GM23338 (cell line): ENCODE measurements around the gene CAPZB. TPM values are rescaled to one million over a fixed set of nuclear protein-coding genes. Genes with fewer than 3 reads are reported as not detected.

ENCODE experiments used
- ATAC-seq: fragments of 200-7000 bp; cut with Tn5 transposase; 3 replicates; pipeline ENCODE4 v1.9.1; 2020
- DNase-seq: peaks from one replicate; pipeline ENCODE4 v3.0.0-alpha.2; 2015; ENCODE audit warnings: low spot score
- H2AFZ ChIP-seq: fragments of 200-600 bp; sonication (generic); 2 replicates; pipeline ENCODE4 v1.8.0; 2016; ENCODE audit warnings: antibody characterized with exemption, mild to moderate bottlenecking, moderate library complexity
- H3F3A ChIP-seq: fragments of 200-600 bp; sonication (generic); replicated peaks from 2 replicates; pipeline ENCODE4 v1.8.0; 2017; ENCODE audit warnings: antibody characterized with exemption, mixed run types, low read depth
- H3K27ac ChIP-seq: fragments of 200-600 bp; sonication (generic); 2 replicates; pipeline ENCODE4 v1.6.1; 2016; ENCODE audit warnings: low read depth
- H3K27me3 ChIP-seq: fragments of 200-600 bp; sonication (generic); 2 replicates; pipeline ENCODE4 v1.8.0; 2016; ENCODE audit warnings: mild to moderate bottlenecking, mixed run types, moderate library complexity; ENCODE audit not compliant: insufficient read depth
- H3K36me3 ChIP-seq: fragments of 200-600 bp; sonication (generic); 2 replicates; pipeline ENCODE4 v1.8.0; 2016; ENCODE audit warnings: mild to moderate bottlenecking; ENCODE audit not compliant: insufficient read depth
- H3K4me1 ChIP-seq: fragments of 200-600 bp; sonication (generic); 2 replicates; pipeline ENCODE4 v1.8.0; 2016; ENCODE audit warnings: mild to moderate bottlenecking, moderate library complexity; ENCODE audit not compliant: insufficient read depth
- H3K4me2 ChIP-seq: fragments of 200-600 bp; sonication (generic); 2 replicates; pipeline ENCODE4 v1.7.1; 2017; ENCODE audit warnings: mixed run types
- H3K4me3 ChIP-seq: fragments of 200-600 bp; sonication (generic); 2 replicates; pipeline ENCODE4 v1.6.1; 2016; ENCODE audit warnings: mixed run types
- H3K79me2 ChIP-seq: fragments of 200-600 bp; sonication (generic); replicated peaks from 2 replicates; pipeline ENCODE4 v1.8.0; 2017; ENCODE audit warnings: mild to moderate bottlenecking; ENCODE audit not compliant: insufficient read depth
- H3K9me2 ChIP-seq: fragments of 200-600 bp; sonication (generic); 2 replicates; pipeline ENCODE4 v1.8.0; 2017; ENCODE audit not compliant: insufficient read depth
- H4K20me1 ChIP-seq: fragments of 200-600 bp; sonication (generic); replicated peaks from 2 replicates; pipeline ENCODE4 v1.8.0; 2017; ENCODE audit warnings: mild to moderate bottlenecking; ENCODE audit not compliant: insufficient read depth
- H3K27ac Mint-ChIP-seq: 2 replicates; pipeline ENCODE4 v1.8.0; 2020; ENCODE audit warnings: inconsistent platforms, mild to moderate bottlenecking, moderate library complexity, mixed read lengths
- H3K27me3 Mint-ChIP-seq: 3 replicates; pipeline ENCODE4 v1.8.0; 2022; ENCODE audit warnings: low read depth, mild to moderate bottlenecking, moderate library complexity, mixed read lengths, inconsistent platforms; ENCODE audit not compliant: insufficient read depth, poor library complexity
- H3K36me3 Mint-ChIP-seq: 3 replicates; pipeline ENCODE4 v1.8.0; 2021; ENCODE audit warnings: low read depth, mild to moderate bottlenecking, inconsistent platforms, moderate library complexity, mixed read lengths
- H3K4me1 Mint-ChIP-seq: 3 replicates; pipeline ENCODE4 v1.8.0; 2020; ENCODE audit warnings: mild to moderate bottlenecking, inconsistent platforms, mixed read lengths
- H3K4me3 Mint-ChIP-seq: 3 replicates; pipeline ENCODE4 v1.8.0; 2021; ENCODE audit warnings: moderate library complexity, mild to moderate bottlenecking, inconsistent platforms, mixed read lengths
- H3K9me3 Mint-ChIP-seq: 3 replicates; pipeline ENCODE4 v1.8.0; 2020; ENCODE audit warnings: moderate library complexity, mild to moderate bottlenecking, inconsistent platforms, mixed read lengths
- CREB1 ChIP-seq: fragments of 250-450 bp; sonication (Bioruptor Pico); IDR thresholded peaks from 2 replicates; pipeline ENCODE4 v1.5.0; 2020; ENCODE audit warnings: low read depth, mild to moderate bottlenecking, moderate library complexity
- CTCF ChIP-seq, 2 experiments: fragments of 200-600 bp in 1 of 2; sonication (generic) in 1 of 2; conservative IDR thresholded peaks; 2 replicates each; pipeline versions ENCODE4 v1.5.1 to v1.6.1; 2016 to 2017; ENCODE audit warnings: antibody characterized with exemption in 2 of 2, low read depth in 2 of 2, mild to moderate bottlenecking in 2 of 2, moderate library complexity in 1 of 2
- ETS1 ChIP-seq: IDR thresholded peaks from 2 replicates; pipeline ENCODE4 v1.6.1; 2016; ENCODE audit warnings: antibody characterized with exemption
- EZH2 ChIP-seq: fragments of 200-600 bp; sonication (generic); IDR thresholded peaks from one replicate; pipeline ENCODE4 v1.8.0; 2017; ENCODE audit warnings: antibody characterized with exemption, mild to moderate bottlenecking, low read depth; ENCODE audit not compliant: unreplicated experiment
- EZH2phosphoT487 ChIP-seq: fragments of 200-600 bp; sonication (generic); IDR thresholded peaks from one replicate; pipeline ENCODE4 v1.8.1; 2018; ENCODE audit warnings: antibody characterized with exemption; ENCODE audit not compliant: unreplicated experiment
- JUNB ChIP-seq: IDR thresholded peaks from one replicate; pipeline ENCODE4 v1.6.1; 2016; ENCODE audit warnings: antibody characterized with exemption; ENCODE audit not compliant: unreplicated experiment
- NANOG ChIP-seq: IDR thresholded peaks from 2 replicates; pipeline ENCODE4 v1.6.1; 2016; ENCODE audit warnings: antibody characterized with exemption, borderline replicate concordance
- POLR2AphosphoS5 ChIP-seq: IDR thresholded peaks from 2 replicates; pipeline ENCODE4 v1.6.1; 2016; ENCODE audit warnings: antibody characterized with exemption, low read depth
- REST ChIP-seq: IDR thresholded peaks from one replicate; pipeline ENCODE4 v1.6.1; 2018; ENCODE audit warnings: antibody characterized with exemption; ENCODE audit not compliant: unreplicated experiment
- STAT1 ChIP-seq: IDR thresholded peaks from one replicate; pipeline ENCODE4 v1.6.1; 2016; ENCODE audit warnings: antibody characterized with exemption; ENCODE audit not compliant: unreplicated experiment
- ZNF114 ChIP-seq: fragments of 250-450 bp; sonication (Bioruptor Pico); IDR thresholded peaks from 2 replicates; pipeline ENCODE4 v1.5.0; 2020; ENCODE audit warnings: mild to moderate bottlenecking, moderate library complexity
- ZNF331 ChIP-seq: fragments of 250-450 bp; sonication (Bioruptor Pico); IDR thresholded peaks from 2 replicates; pipeline ENCODE4 v1.5.0; 2020; ENCODE audit warnings: low read depth, mild to moderate bottlenecking, moderate library complexity
- ZNF462 ChIP-seq: fragments of 250-450 bp; sonication (Bioruptor Pico); IDR thresholded peaks from 2 replicates; pipeline ENCODE4 v1.5.0; 2020; ENCODE audit warnings: mild to moderate bottlenecking, moderate library complexity
- polyA plus RNA-seq: library from polyadenylated mRNA; unstranded; fragments of >200 nt; fragmentation: Nextera tagmentation; extraction: Ambion mirVana; gene quantifications from 2 replicates; pipeline ENCODE4 v1.2.1, GENCODE V29; 2016
- total RNA-seq: library from RNA; depleted of rRNA; stranded (reverse); fragments of >200 nt; shearing (Covaris generic); gene quantifications from 2 replicates; pipeline ENCODE4 v1.2.3, GENCODE V29; 2014

Gene CAPZB
- total and polyA plus RNA-seq, 2 experiments from 2014 or later, result 195 to 348 TPM

GRCh38 chr1:19517017-19517416 is 31.7 kb upstream of the CAPZB start:
- no peak overlapping the region for H3K27ac Mint-ChIP-seq
- H2AFZ ChIP-seq, result no peak overlapping the region
- H3K4me3 Mint-ChIP-seq, result no peak overlapping the region
- peaks cover 12% of the 10 kb centered on the region for H3K9me3 Mint-ChIP-seq
- DNase-seq (no peak), ATAC-seq (no peak)
- no peaks in the 10 kb centered on the region for H3K4me1 ChIP-seq
- no peaks in the 10 kb centered on the region for H3K36me3 ChIP-seq
- H3K4me1 Mint-ChIP-seq, result peaks cover 3% of the 10 kb centered on the region; the same call in 2 of the 3 replicates
- H3K9me2 ChIP-seq, result no peaks in the 10 kb centered on the region
- H3F3A ChIP-seq, result no peaks in the 10 kb centered on the region
- no peaks in the 10 kb centered on the region for H3K27me3 ChIP-seq
- H3K4me2 ChIP-seq, result no peak overlapping the region
- no peak for TF ChIP-seq REST
- TF ChIP-seq NANOG, result no peak
- TF ChIP-seq ZNF462, result no peak
- TF ChIP-seq CREB1 (CRISPR knock-in tag), result no peak
- TF ChIP-seq EZH2, result no peak
- no peak for TF ChIP-seq CTCF (conservative IDR thresholded peaks at IDR 0.05; ENCODE audit: low read depth in 2 of 2)
- no peak for TF ChIP-seq EZH2phosphoT487
- no peak for TF ChIP-seq JUNB
- TF ChIP-seq POLR2AphosphoS5, result no peak
- TF ChIP-seq ZNF114 (CRISPR knock-in tag), result no peak
- no peak for TF ChIP-seq ETS1
- no peak for TF ChIP-seq ZNF331 (CRISPR knock-in tag)
- TF ChIP-seq STAT1, result no peak
- H3K36me3 Mint-ChIP-seq, result 0 out of 3 replicates have a peak, but pooled peaks cover 4% of the 10 kb centered on the region
- no peaks in the 10 kb centered on the region for H3K79me2 ChIP-seq
- H3K4me3 ChIP-seq, result no peak overlapping the region
- H3K27ac ChIP-seq, result no peak overlapping the region
- H4K20me1 ChIP-seq, result no peaks in the 10 kb centered on the region
- no peaks in the 10 kb centered on the region for H3K27me3 Mint-ChIP-seq
